Stimulated activated CD8-positive, alpha-beta memory T cell treated with anti-CD3 and anti-CD28 coated beads, Interleukin-15, amount 100 ng/mL, for 1 hour (primary cell): ENCODE measurements around the gene TOM1L2.
"Not testable (repeated sequence)": the region's sequence is repeated elsewhere in the genome, so short reads cannot be mapped to it uniquely, and the experiment has no call there.

Source experiments
- DNase-seq: peaks from one replicate; pipeline ENCODE4 v3.0.0-alpha.2; 2020; ENCODE audit warnings: low read depth

Gene TOM1L2

GRCh38 chr17:17943281-17943984, 28.8 kb downstream of the TOM1L2 start:
- no peak for DNase-seq

- no peak for DNase-seq
Measured at GRCh38 chr17:17942846-17943245, 29.4 kb downstream of the TOM1L2 start.

- no peak for DNase-seq
Measured at GRCh38 chr17:17941015-17941414, 31.2 kb downstream of the TOM1L2 start.

- no peak for DNase-seq
Measured at GRCh38 chr17:17940441-17940911, 31.7 kb downstream of the TOM1L2 start.

GRCh38 chr17:17939941-17940340, 32.3 kb downstream of the TOM1L2 start:
- not testable (repeated sequence) for DNase-seq

- DNase-seq: no peak
Measured at GRCh38 chr17:17938388-17939107, 33.7 kb downstream of the TOM1L2 start.

- no peak for DNase-seq
Measured at GRCh38 chr17:17937958-17938357, 34.2 kb downstream of the TOM1L2 start.

- no peak for DNase-seq
Measured at GRCh38 chr17:17937201-17937853, 34.9 kb downstream of the TOM1L2 start.

GRCh38 chr17:17935321-17936271, 36.6 kb downstream of the TOM1L2 start:
- DNase-seq: no peak

GRCh38 chr17:17934806-17935205, 37.4 kb downstream of the TOM1L2 start:
- DNase-seq: no peak

- no peak for DNase-seq
Measured at GRCh38 chr17:17934214-17934613, 38.0 kb downstream of the TOM1L2 start.

- DNase-seq: no peak
Measured at GRCh38 chr17:17933775-17934174, 38.4 kb downstream of the TOM1L2 start.

- no peak for DNase-seq
Measured at GRCh38 chr17:17931159-17931558, 41.0 kb downstream of the TOM1L2 start.

- no peak for DNase-seq
Measured at GRCh38 chr17:17930674-17931073, 41.5 kb downstream of the TOM1L2 start.

- no peak for DNase-seq
Measured at GRCh38 chr17:17929655-17930380, 42.4 kb downstream of the TOM1L2 start.

- DNase-seq: no peak
Measured at GRCh38 chr17:17928398-17929287, 43.6 kb downstream of the TOM1L2 start.

- DNase-seq: no peak
Measured at GRCh38 chr17:17926840-17927449, 45.3 kb downstream of the TOM1L2 start.

- no peak for DNase-seq
Measured at GRCh38 chr17:17926036-17926435, 46.2 kb downstream of the TOM1L2 start.

GRCh38 chr17:17924857-17925250, 47.3 kb downstream of the TOM1L2 start:
- DNase-seq: no peak
